ENCODE data around the gene TBL1X.

DNA sequence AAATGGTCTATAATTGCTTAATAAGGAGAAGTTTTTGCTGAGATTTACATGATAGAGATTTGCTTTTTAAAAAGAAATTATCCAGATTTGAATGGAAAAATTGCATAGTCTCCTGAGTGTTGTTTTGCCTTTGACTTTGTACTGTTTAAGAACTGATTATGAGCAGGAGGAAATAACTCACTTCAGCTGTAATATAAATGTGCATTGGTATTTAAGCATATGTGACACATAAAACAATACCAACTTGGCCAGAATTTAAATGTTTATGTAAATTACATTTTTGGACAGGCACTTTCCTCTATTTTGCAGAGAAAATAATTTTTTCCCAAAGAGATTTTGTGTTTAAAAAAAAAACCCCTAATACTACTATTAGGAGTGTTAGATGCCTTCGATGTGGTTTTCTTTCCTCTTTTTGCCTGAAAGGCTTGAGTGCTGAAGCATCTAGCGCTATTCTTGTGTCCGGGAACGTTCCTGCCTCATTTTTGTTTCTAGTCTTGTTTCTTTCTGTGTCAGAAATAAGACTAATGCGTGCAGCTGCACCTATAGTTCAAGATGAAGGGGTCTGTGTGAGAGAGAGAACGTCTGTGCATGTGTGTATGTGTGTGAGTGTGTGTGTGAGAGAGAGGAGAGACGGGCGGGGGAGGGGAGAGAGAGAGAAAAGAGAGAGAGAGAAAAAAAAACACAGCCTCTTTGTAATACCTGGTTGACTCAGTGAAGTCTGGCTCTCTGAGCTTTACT is 60.8 kb downstream of the TBL1X start:
- no peak for TF ChIP-seq CTCF (IDR thresholded peaks at IDR 0.05)
- no peak for TF ChIP-seq POLR2A (IDR thresholded peaks at IDR 0.05)
- no peak for TF ChIP-seq EP300 (IDR thresholded peaks at IDR 0.05)
- TF ChIP-seq POLR2AphosphoS5 (IDR thresholded peaks at IDR 0.05), result no peak

All from stomach (tissue), 4 donors.